SK-N-SH (cell line): ENCODE data around the gene UCK1. TPM values are rescaled to one million over a fixed set of nuclear protein-coding genes. Genes with fewer than 3 reads are reported as not detected.

Source experiments
- CTCF ChIA-PET: fragments of 300-600, 350-600 bp; formaldehyde crosslinking; extraction: SDS; loops from one replicate; lab custom pipeline; 2021; lab: Yijun Ruan, JAX
- POLR2A ChIA-PET: fragments of 350-600 bp; sonication (Branson Sonifier 250); formaldehyde crosslinking; extraction: SDS; loops from one replicate; lab custom pipeline; 2020; ENCODE audit warnings: antibody characterized with exemption, inconsistent platforms; lab: Yijun Ruan, JAX
- DNase-seq: peaks from one replicate; pipeline ENCODE4 v3.0.0; 2012
- H2AFZ ChIP-seq: fragments of 200-600 bp; sonication (generic); 2 replicates; pipeline ENCODE4 v1.8.1; 2016; ENCODE audit warnings: antibody characterized with exemption, mild to moderate bottlenecking, low read depth
- H3F3A ChIP-seq: fragments of 200-600 bp; sonication (generic); replicated peaks from 2 replicates; pipeline ENCODE3; 2016; ENCODE audit warnings: antibody characterized with exemption, mild to moderate bottlenecking; ENCODE audit not compliant: insufficient read depth
- H3K27ac ChIP-seq, 2 experiments: fragments of 200-500 bp in 1 of 2; fragments of 200-600 bp in 1 of 2; sonication (Bioruptor generic) in 1 of 2; sonication (generic), shearing (Covaris generic) in 1 of 2; 2 replicates each; pipeline versions ENCODE4 v1.5.1 to v1.6.1; 2014 to 2016; ENCODE audit warnings: low read depth in 2 of 2, inconsistent platforms in 1 of 2, low read length in 1 of 2, mild to moderate bottlenecking in 1 of 2, mixed read lengths in 1 of 2
- H3K27me3 ChIP-seq: fragments of 200-600 bp; sonication (generic), shearing (Covaris generic); 2 replicates; pipeline ENCODE4 v1.6.1; 2016; ENCODE audit warnings: mixed run types; ENCODE audit not compliant: insufficient read depth
- H3K36me3 ChIP-seq, 2 experiments: fragments of 200-500 bp in 1 of 2; fragments of 200-600 bp in 1 of 2; sonication (Bioruptor generic) in 1 of 2; sonication (generic) in 1 of 2; replicated peaks in 1 of 2; 2 replicates each; pipeline versions ENCODE3 to v1.5.1; 2014 to 2016; ENCODE audit warnings: low read length in 1 of 2, mild to moderate bottlenecking in 1 of 2; ENCODE audit not compliant: insufficient read depth in 2 of 2, control insufficient read depth in 1 of 2
- H3K4me1 ChIP-seq, 2 experiments: fragments of 200-500 bp in 1 of 2; fragments of 200-600 bp in 1 of 2; sonication (Bioruptor generic) in 1 of 2; sonication (generic), shearing (Covaris generic) in 1 of 2; 2 replicates each; pipeline versions ENCODE4 v1.5.1 to v1.6.1; 2014 to 2016; ENCODE audit warnings: low read depth in 1 of 2, low read length in 1 of 2, mixed run types in 1 of 2; ENCODE audit not compliant: insufficient read depth in 2 of 2, control insufficient read depth in 1 of 2
- H3K4me2 ChIP-seq: fragments of 200-600 bp; sonication (generic), shearing (Covaris generic); 2 replicates; pipeline ENCODE4 v1.6.1; 2017; ENCODE audit warnings: mixed run types
- H3K4me3 ChIP-seq, 2 experiments: fragments of 200-500 bp in 1 of 2; fragments of 200-600 bp in 1 of 2; sonication (Bioruptor generic) in 1 of 2; sonication (generic), shearing (Covaris generic) in 1 of 2; 2 replicates each; pipeline versions ENCODE4 v1.5.1 to v1.8.1; 2014 to 2016; ENCODE audit warnings: low read depth in 2 of 2, inconsistent platforms in 1 of 2, low read length in 1 of 2, mild to moderate bottlenecking in 1 of 2, mixed read lengths in 1 of 2, moderate library complexity in 1 of 2
- H3K79me2 ChIP-seq: fragments of 200-600 bp; sonication (generic); 2 replicates; pipeline ENCODE4 v1.8.1; 2017; ENCODE audit warnings: mild to moderate bottlenecking; ENCODE audit not compliant: insufficient read depth
- H3K9ac ChIP-seq: fragments of 200-600 bp; sonication (generic); 2 replicates; pipeline ENCODE4 v1.6.1; 2017; ENCODE audit warnings: mixed run types
- H3K9me2 ChIP-seq: fragments of 200-600 bp; sonication (generic); 2 replicates; pipeline ENCODE4 v1.6.1; 2017; ENCODE audit warnings: mixed run types
- H3K9me3 ChIP-seq: fragments of 200-600 bp; sonication (generic); 2 replicates; pipeline ENCODE4 v1.6.1; 2017; ENCODE audit warnings: mixed run types, mild to moderate bottlenecking, moderate library complexity
- H4K20me1 ChIP-seq: fragments of 200-600 bp; sonication (generic); 2 replicates; pipeline ENCODE4 v1.6.1; 2017; ENCODE audit warnings: mild to moderate bottlenecking, mixed run types; ENCODE audit not compliant: insufficient read depth
- CHD2 ChIP-seq: fragments of 150-350 bp; IDR thresholded peaks from 2 replicates; pipeline ENCODE4 v1.6.1; 2018; ENCODE audit warnings: low read length; ENCODE audit not compliant: partially characterized antibody
- CTCF ChIP-seq: fragments of 200-600 bp; sonication (generic); IDR thresholded peaks from 2 replicates; pipeline ENCODE4 v1.6.1; 2017; ENCODE audit warnings: antibody characterized with exemption, mild to moderate bottlenecking, moderate library complexity
- ELF1 ChIP-seq: IDR thresholded peaks from 2 replicates; pipeline ENCODE4 v1.4.0; 2012
- EP300 ChIP-seq, 2 experiments: IDR thresholded peaks; 2 replicates each; pipeline versions ENCODE4 v1.4.0 to v1.6.1; 2012; ENCODE audit warnings: borderline replicate concordance in 1 of 2, low read depth in 1 of 2, low read length in 1 of 2
- EZH2phosphoT487 ChIP-seq: fragments of 200-600 bp; sonication (generic); IDR thresholded peaks from 2 replicates; pipeline ENCODE4 v1.6.1; 2017; ENCODE audit warnings: low read depth, mixed run types, mild to moderate bottlenecking, antibody characterized with exemption, moderate library complexity, borderline replicate concordance
- FOSL2 ChIP-seq: IDR thresholded peaks from 2 replicates; pipeline ENCODE4 v1.4.0; 2012; ENCODE audit warnings: low read depth, mild to moderate bottlenecking, moderate library complexity, borderline replicate concordance
- FOXM1 ChIP-seq: IDR thresholded peaks from 2 replicates; pipeline ENCODE4 v1.4.0; 2012; ENCODE audit warnings: low read depth, mild to moderate bottlenecking
- GABPA ChIP-seq: IDR thresholded peaks from 2 replicates; pipeline ENCODE4 v1.4.0; 2012; ENCODE audit warnings: low read depth, mild to moderate bottlenecking
- GATA2 ChIP-seq: sonication (generic); formaldehyde crosslinking; IDR thresholded peaks from 2 replicates; pipeline ENCODE4 v1.5.0; 2020; ENCODE audit warnings: mild to moderate bottlenecking, missing genetic modification reagents
- JUND ChIP-seq: IDR thresholded peaks from 2 replicates; pipeline ENCODE4 v1.4.0; 2012
- MAX ChIP-seq: IDR thresholded peaks from 2 replicates; pipeline ENCODE4 v1.4.0; 2012; ENCODE audit warnings: low read depth
- MEF2A ChIP-seq: IDR thresholded peaks from 2 replicates; pipeline ENCODE4 v1.4.0; 2012; ENCODE audit warnings: low read depth, borderline replicate concordance
- MXI1 ChIP-seq: IDR thresholded peaks from 2 replicates; pipeline ENCODE4 v1.6.1; 2012; ENCODE audit warnings: mild to moderate bottlenecking, low read depth, low read length, improper control_type of control experiment
- NFIC ChIP-seq: IDR thresholded peaks from 2 replicates; pipeline ENCODE4 v1.4.0; 2012; ENCODE audit warnings: borderline replicate concordance
- NRF1 ChIP-seq: IDR thresholded peaks from 2 replicates; pipeline ENCODE4 v1.6.1; 2012; ENCODE audit warnings: low read depth, mild to moderate bottlenecking, low read length
- POLR2AphosphoS5 ChIP-seq: IDR thresholded peaks from 2 replicates; pipeline ENCODE4 v1.6.1; 2012; ENCODE audit warnings: low read depth, low read length
- RCOR1 ChIP-seq: fragments of 150-350 bp; IDR thresholded peaks from 2 replicates; pipeline ENCODE4 v1.6.1; 2017; ENCODE audit warnings: antibody characterized with exemption, low read length
- RFX5 ChIP-seq: IDR thresholded peaks from 2 replicates; pipeline ENCODE4 v1.6.1; 2012; ENCODE audit warnings: mild to moderate bottlenecking, improper control_type of control experiment, low read length
- RXRA ChIP-seq: IDR thresholded peaks from 2 replicates; pipeline ENCODE4 v1.4.0; 2012; ENCODE audit warnings: low read depth, mild to moderate bottlenecking, borderline replicate concordance
- SIN3A ChIP-seq: IDR thresholded peaks from 2 replicates; pipeline ENCODE4 v1.6.1; 2012; ENCODE audit warnings: low read depth, mild to moderate bottlenecking, low read length, moderate library complexity, borderline replicate concordance
- TAF1 ChIP-seq: IDR thresholded peaks from 2 replicates; pipeline ENCODE4 v1.6.1; 2012; ENCODE audit warnings: low read depth, mild to moderate bottlenecking, low read length, moderate library complexity, borderline replicate concordance
- TCF12 ChIP-seq: IDR thresholded peaks from 2 replicates; pipeline ENCODE4 v1.4.0; 2012
- TEAD4 ChIP-seq: IDR thresholded peaks from 2 replicates; pipeline ENCODE4 v1.4.0; 2012; ENCODE audit warnings: mild to moderate bottlenecking, borderline replicate concordance; ENCODE audit not compliant: insufficient read depth
- YY1 ChIP-seq: IDR thresholded peaks from 2 replicates; pipeline ENCODE4 v1.4.0; 2012; ENCODE audit warnings: low read depth, mild to moderate bottlenecking
- WGBS: methylation state at CpG from one replicate; pipeline ENCODE4 v1.1.6; 2017; ENCODE audit warnings: low lambda C conversion rate; 5-methylcytosine and 5-hydroxymethylcytosine counted together
- polyA plus RNA-seq, 3 experiments: library from polyadenylated mRNA; depleted of rRNA; stranded (reverse); fragments of >200 nt; gene quantifications; 2 replicates each; pipeline ENCODE4 v1.2.3, GENCODE V29; 2012
- TF ChIP-seq, protein P1 (sequence below): fragments of 150-350 bp; IDR thresholded peaks from 2 replicates; pipeline ENCODE4 v1.6.1; 2017; ENCODE audit warnings: antibody characterized with exemption, low read length, low read depth, borderline replicate concordance
- TF ChIP-seq, protein P2 (sequence below): IDR thresholded peaks from 2 replicates; pipeline ENCODE4; 2012
- TF ChIP-seq, protein P3 (sequence below): IDR thresholded peaks from 2 replicates; pipeline ENCODE4 v1.4.0; 2012; ENCODE audit warnings: low read depth, borderline replicate concordance

Gene UCK1
- polyA plus RNA-seq (2012; rRNA removed), result 30.9 and 32.9 TPM in 2 replicates
- polyA plus RNA-seq (2012; cell fraction: cytosol; rRNA removed), result 22.3 and 28.0 TPM in 2 replicates
- polyA plus RNA-seq (2012; cell fraction: nucleus; rRNA removed), result 52.0 TPM in 2 replicates

DNA sequence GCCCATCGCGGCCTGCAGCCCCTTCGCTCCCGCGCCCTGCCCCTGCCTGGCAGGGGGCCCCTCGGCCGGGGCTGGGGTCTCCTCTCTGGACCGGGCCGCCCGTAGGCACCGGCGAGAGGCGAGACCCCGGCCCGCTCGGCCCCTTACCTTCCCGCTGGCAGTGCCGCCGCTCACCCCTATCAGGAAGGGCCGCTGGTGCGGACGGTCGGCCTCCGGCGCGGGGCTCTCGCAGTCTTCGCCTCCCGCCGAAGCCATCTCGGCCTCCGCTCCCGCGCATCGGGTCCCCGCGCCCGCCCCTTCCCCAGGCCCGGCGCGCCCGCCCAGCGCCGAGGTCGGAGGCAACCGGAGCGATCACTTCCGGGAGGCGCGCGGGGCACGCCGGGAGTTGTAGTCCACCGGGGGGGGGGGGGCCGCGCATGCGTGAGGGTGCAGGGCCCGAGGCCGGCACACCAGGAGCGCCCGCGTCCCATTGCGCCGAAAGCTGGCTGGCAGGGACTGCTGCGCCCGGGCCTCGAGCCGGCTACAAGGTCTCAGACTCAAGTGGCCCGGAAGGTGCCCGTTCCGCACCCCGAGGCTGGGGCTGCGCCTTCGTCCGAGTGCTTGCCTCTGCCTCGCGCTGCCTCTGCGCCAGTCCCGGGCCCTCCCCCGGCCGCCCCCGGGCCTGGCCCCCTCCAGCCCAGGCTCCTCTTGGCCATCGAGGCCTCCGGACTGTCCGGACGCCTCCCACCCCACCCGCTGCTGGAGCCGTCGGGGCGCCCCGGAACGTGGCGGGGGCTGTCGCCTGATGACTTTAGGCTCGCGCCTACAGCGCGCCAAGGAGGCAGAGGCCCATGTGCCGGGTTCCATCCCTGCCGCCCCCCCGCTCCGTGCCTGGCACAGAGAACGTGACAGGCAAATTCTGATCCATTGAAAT lies at the start of gene UCK1:
UCK1 (minus strand) TSS at position 344 of the 913 bp plus-strand sequence; CDS start at position 255, 89 bp downstream.
- Histone ChIP-seq H3K4me2 (peak within 1 kb of the TSS; percentile 98), H3K36me3 (peaks cover 5 to 20% of the 10 kb centered on the region in 2 experiments), H3K4me3 (peak within 1 kb of the TSS; percentile 70 to 83), H2AFZ (peak within 1 kb of the TSS; percentile 81; the same call in 1 of the 2 replicates), H3K9me2 (no peaks in the 10 kb centered on the region), H4K20me1 (no peaks in the 10 kb centered on the region), H3K27ac (peak within 1 kb of the TSS in 1 of 2 experiments; percentile 58; a peak in 1 of 4 replicates), H3K9ac (peak within 1 kb of the TSS; percentile 80), H3K79me2 (peaks cover 16% of the 10 kb centered on the region; the same call in 1 of the 2 replicates), H3K9me3 (no peaks in the 10 kb centered on the region), H3F3A (no peaks in the 10 kb centered on the region), H3K27me3 (no peaks in the 10 kb centered on the region), H3K4me1 (peaks cover 0 to 12% of the 10 kb centered on the region in 2 experiments; a peak in 1 of 4 replicates)
- WGBS, result 60% methylated on average over 17 of the region's 103 CpGs
- ChIA-PET CTCF (interaction anchor here (1.1 to 2.1 kb wide), 2 partner anchors 15 to 195 kb away, joined by 3 to 8 read pairs; partner anchors contain the start of gene PRRT1B), POLR2A (interaction anchor here (0.6 to 1.0 kb wide), 3 partner anchors 48 to 212 kb away, joined by 3 to 4 read pairs (median 3); no protein-coding TSS in a partner anchor)
- peak; percentile 100 for DNase-seq
- no peak for TF ChIP-seq CTCF
- no peak for TF ChIP-seq RFX5
- peak; percentile 67; the same call in 1 of the 2 replicates for TF ChIP-seq TAF1
- no peak for TF ChIP-seq TEAD4
- TF ChIP-seq, protein P1, sequence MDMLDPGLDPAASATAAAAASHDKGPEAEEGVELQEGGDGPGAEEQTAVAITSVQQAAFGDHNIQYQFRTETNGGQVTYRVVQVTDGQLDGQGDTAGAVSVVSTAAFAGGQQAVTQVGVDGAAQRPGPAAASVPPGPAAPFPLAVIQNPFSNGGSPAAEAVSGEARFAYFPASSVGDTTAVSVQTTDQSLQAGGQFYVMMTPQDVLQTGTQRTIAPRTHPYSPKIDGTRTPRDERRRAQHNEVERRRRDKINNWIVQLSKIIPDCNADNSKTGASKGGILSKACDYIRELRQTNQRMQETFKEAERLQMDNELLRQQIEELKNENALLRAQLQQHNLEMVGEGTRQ, result no peak
- TF ChIP-seq JUND, result no peak
- TF ChIP-seq EP300 (IDR thresholded peaks at IDR 0.05; ENCODE audit: borderline replicate concordance in 1 of 2, low read depth in 1 of 2, low read length in 1 of 2), result no peak
- peak; percentile 82 for TF ChIP-seq CHD2
- TF ChIP-seq EZH2phosphoT487, result no peak
- TF ChIP-seq NRF1, result peak; percentile 78
- no peak for TF ChIP-seq SIN3A
- TF ChIP-seq, protein P2, sequence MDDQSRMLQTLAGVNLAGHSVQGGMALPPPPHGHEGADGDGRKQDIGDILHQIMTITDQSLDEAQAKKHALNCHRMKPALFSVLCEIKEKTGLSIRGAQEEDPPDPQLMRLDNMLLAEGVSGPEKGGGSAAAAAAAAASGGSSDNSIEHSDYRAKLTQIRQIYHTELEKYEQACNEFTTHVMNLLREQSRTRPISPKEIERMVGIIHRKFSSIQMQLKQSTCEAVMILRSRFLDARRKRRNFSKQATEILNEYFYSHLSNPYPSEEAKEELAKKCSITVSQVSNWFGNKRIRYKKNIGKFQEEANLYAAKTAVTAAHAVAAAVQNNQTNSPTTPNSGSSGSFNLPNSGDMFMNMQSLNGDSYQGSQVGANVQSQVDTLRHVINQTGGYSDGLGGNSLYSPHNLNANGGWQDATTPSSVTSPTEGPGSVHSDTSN, result no peak
- peak; percentile 61 for TF ChIP-seq POLR2AphosphoS5
- TF ChIP-seq TCF12, result no peak
- TF ChIP-seq FOSL2, result no peak
- no peak for TF ChIP-seq MEF2A
- TF ChIP-seq NFIC, result no peak
- no peak for TF ChIP-seq YY1
- TF ChIP-seq, protein P3, sequence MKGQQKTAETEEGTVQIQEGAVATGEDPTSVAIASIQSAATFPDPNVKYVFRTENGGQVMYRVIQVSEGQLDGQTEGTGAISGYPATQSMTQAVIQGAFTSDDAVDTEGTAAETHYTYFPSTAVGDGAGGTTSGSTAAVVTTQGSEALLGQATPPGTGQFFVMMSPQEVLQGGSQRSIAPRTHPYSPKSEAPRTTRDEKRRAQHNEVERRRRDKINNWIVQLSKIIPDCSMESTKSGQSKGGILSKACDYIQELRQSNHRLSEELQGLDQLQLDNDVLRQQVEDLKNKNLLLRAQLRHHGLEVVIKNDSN, result no peak
- TF ChIP-seq RCOR1, result no peak
- TF ChIP-seq ELF1, result no peak
- TF ChIP-seq MXI1, result no peak
- TF ChIP-seq GABPA, result peak; percentile 83
- no peak for TF ChIP-seq MAX
- no peak for TF ChIP-seq GATA2 (CRISPR knock-in tag)
- TF ChIP-seq RXRA, result no peak
- no peak for TF ChIP-seq FOXM1
